Fibroblast of skin of back (primary cell): Measurements from ENCODE around the gene SF1.

Source experiments
- DNase-seq: peaks from one replicate; pipeline ENCODE4 v3.0.0-alpha.2; 2013

Gene SF1

GRCh38 chr11:64745521-64746328, 32.6 kb downstream of the SF1 start:
- DNase-seq = peak; percentile 59

- DNase-seq = no peak
Observed at GRCh38 chr11:64745189-64745520, 33.2 kb downstream of the SF1 start.

DNA sequence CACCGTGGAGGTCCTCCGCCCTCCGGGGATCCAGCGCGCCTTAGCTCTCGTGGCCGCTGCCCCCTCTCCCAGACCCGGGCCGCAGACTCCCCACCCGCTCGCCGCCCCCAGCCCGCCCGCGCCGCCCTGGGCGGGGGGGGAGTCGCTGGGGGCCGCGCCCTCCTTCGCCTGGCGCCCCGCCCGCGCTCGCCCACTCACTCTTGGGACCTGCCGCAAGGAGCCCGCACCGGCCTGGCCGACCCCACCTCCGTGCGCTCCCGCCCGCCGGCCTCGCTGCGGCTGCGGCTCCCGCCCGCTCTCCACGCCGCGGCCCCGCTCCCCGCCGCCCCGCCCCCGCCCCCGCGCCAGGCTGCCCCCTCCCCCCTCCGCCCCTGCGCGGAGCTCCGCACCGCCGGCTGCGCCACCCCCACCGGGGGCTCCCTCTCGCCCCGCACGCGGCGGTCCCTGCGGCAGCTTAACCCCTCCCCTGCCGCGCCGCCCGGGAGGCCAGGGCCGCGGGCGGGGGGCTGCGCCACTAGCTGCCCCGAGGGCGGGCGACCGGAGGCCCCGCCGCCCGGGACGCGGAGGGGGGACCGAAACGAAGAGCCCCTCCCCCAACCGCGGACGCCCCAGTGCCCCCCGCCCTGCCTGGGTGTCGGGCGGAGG, 33.7 kb downstream of the SF1 start:
- DNase-seq = no peak

- no peak for DNase-seq
Observed at GRCh38 chr11:64743591-64744543, 34.5 kb downstream of the SF1 start, which contains the start of gene RASGRP2. Gene RASGRP2, minus strand, starts transcription at chr11:64744142. Its CDS starts 1,276 bp downstream, at chr11:64742866.

DNA sequence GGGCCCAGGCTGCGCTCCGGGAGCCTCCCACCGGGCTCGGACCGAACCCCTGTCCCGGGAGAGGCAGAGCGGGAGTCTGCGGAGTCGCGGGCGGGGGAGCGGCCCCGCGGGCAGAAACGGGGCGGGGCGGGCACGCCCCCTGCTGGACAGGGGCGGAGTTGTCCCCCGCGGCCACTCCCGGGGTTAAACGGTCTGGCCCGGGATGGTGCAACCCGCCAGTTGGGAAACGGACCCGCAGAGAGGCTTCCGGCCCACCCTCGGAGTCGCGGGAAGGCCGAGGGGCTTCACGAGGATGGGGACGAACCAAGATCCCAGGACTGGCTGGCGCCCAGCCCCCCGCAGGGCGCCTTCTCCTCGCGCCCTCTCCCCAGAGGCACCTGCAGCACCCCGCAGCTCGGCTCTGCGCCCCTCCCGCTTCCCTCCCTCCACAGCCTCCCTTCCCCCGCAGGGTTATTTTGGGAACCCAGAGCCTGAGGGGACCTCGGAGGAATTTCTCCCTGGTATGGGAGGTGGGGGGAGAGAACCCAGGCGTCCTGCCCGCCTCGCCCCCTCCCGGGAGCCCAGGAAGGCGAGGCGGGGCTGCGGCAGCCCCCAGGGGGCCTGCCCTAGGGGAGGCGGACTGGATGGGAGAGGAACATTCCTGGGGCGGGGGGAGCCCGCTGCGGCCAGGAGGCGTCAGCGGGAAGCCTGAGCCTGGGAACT, 35.3 kb downstream of the SF1 start:
- peak; percentile 60 for DNase-seq

DNA sequence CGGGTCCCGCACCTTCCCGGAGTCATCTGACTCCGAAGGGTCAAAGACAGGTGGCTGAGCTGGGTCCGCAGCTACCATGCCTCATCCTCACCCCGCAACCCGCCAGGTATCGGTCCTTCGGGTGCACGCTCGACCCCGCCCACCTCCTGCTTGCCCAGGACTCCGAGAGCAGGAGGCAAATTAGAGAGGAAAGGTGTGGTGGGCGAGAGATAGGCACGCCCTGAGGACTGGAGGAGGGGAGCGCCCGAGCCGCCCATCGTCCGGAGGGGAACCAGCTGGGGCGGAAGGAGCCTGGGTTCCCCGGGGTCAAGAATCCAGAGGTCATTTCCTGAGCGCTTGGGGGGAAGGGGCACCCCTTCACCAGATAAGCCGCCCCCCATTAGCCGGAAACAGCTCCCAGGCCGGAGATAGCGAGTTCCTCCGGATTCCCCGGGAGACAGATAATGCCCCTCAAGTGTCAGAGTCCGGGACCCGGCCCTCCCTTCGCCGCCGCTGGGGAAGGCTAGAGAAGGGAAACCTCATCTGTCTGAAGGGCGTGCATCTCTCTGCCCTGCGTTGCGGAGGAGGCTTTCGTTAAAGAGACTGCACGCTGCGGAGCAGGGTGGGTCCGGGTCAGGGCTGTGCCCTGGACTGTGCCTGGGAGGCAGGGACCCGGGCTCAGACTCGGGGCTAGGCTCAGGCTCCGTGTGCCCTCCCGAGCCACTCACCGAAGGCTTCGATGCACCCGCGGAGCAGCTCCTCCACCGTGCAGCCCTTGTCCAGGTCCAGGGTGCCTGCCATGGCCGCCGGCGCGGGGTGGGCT, 36.1 kb downstream of the SF1 start:
- no peak for DNase-seq

DNA sequence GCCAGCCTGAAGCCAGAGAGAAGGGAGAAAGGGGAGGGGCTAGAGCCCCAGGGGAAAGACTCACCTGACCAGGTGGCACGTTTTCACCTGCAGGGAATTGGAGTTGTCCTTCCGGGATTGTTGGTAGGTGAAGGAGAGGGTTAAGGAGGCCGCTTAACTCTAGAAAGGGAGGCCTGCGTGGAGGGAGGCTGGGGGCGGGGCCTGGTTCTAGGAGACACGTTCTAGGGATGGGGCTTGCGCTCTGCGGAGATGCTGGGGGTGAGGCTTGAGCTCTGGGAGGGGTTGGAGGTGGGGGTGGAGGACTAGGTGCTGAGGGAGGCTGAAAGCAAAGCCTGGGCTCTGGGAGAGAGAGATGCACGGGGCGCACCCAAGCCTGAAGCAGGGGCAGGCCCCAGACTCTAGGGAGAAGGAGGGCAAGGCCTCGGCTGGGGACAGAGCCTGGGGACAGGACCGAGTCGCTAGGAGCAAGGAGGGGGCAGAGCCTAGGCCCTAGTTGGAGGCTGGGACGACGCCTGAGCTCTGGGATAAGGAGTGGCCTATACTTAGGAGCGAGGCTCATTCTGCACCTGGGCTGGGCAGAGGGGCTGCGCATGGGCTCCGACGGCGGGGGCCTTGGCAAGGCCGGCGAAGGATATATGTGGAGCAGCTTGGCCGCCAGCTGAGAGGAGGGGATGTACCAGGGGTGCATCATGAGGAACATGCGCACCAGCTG, 36.8 kb downstream of the SF1 start:
- DNase-seq = no peak

- no peak for DNase-seq
Observed at GRCh38 chr11:64739871-64740270, 38.5 kb downstream of the SF1 start.

GRCh38 chr11:64736654-64737053, 41.7 kb downstream of the SF1 start:
- DNase-seq = no peak

GRCh38 chr11:64735725-64736259, 42.5 kb downstream of the SF1 start:
- DNase-seq = no peak

DNA sequence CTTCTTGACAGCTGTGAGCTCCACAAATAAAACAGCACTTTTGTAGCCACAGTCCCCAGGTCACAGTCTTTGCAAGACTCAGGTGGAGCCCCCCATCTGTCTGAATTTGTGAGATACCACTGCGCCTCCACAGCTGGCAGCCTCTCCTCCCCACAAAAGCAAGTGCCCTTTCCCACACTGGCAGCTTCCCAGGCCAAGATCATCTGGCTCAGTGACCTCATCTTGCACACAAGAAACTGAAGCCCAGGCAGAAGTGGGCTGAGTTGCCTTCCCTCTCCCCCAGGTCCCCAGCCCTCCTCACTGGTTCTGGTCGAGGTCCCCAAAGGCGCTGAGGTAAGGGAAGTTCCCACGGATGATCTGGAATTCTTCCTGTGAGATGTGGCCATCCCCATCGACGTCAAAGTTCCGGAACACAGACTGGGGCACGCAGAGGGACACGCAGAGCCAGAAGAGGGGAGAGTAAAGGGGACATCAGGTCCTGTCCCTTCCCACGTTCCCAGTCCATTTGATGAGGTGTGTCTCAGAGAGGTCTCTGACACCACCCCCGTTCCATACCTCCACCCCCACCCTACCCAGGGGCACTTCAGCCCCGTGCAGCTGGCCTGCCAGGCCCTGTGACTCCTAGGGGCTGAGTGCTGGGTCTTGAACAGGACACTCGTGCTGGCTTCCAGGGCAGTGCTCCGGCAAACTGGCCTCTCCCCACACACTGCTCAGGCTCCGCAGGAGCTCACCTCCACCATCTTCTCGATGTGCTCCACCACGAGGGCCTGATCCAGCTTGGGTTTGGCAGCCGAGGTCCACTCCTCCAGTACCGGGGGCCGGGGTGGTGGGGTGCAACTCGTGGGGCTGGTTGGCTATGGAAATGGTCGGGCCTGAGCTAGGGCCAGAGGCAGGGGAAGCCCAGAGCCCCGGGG, 43.3 kb downstream of the SF1 start:
- DNase-seq = no peak

GRCh38 chr11:64731601-64732000, 46.7 kb downstream of the SF1 start:
- no peak for DNase-seq

- no peak for DNase-seq
Observed at GRCh38 chr11:64729851-64730382, 48.4 kb downstream of the SF1 start.

DNA sequence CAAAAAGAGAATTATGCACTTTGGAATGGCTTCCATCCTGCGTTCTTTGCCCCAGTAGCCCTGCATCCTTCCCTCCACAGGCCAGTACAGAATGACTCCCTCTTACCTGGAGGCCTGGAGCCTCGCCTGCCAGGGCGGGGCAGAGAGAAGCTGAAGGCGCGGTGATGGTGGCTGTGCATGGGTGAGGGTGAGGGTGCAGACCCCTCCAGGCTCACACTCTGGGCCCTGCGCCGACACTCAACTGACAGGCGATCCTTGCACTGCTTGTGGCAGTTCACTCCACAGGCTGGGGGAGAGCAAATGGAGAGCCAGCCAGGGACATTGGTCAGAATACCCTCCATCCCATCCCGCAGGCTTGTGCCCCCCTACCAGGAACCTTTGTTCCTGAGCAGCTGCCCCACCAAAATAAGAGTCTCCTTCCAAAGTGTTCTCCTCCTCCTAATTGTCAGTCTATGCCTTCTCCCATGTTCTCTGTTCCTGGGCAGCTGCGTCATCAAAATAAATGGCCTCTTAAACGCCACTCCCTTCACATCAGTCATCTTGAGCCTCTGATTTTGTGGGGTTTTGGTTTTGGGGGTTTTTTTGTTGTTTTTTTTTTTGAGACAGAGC, 49.5 kb downstream of the SF1 start:
- DNase-seq = no peak

GRCh38 chr11:64726867-64727530, 51.3 kb downstream of the SF1 start:
- DNase-seq = no peak

GRCh38 chr11:64726211-64726641, 52.1 kb downstream of the SF1 start:
- no peak for DNase-seq

DNA sequence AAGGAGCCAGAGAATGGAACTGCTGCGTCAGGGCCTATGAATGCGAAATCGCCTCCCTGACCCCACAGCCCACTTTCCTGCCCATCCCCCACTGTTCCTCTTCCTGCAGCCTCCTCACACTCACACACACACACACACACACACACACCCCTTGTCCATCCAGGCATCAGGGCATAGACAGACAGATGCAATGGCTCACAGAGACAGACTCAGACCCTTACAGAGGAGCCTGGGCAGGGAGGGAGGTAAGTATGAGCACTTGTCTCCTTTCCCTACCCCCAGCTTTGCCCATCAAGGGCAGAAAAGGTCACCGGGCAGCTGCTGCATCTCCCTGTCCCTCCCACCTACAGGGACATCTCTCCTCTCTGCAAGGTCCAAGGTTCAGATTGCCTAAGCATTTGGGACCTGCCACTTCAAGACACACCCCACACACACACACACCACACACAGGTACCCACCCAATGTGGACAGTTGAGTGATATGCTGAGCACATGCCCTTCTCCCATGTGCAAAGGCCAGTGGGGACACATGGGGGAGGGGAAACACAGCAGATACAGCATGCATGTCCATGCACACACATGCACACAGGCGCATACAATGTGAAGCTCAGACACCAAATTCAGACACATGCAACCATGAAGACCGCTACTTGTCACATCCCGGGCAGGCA, 53.3 kb downstream of the SF1 start:
- DNase-seq = no peak
